ENCODE measurements around the gene UBE2A.

DNA sequence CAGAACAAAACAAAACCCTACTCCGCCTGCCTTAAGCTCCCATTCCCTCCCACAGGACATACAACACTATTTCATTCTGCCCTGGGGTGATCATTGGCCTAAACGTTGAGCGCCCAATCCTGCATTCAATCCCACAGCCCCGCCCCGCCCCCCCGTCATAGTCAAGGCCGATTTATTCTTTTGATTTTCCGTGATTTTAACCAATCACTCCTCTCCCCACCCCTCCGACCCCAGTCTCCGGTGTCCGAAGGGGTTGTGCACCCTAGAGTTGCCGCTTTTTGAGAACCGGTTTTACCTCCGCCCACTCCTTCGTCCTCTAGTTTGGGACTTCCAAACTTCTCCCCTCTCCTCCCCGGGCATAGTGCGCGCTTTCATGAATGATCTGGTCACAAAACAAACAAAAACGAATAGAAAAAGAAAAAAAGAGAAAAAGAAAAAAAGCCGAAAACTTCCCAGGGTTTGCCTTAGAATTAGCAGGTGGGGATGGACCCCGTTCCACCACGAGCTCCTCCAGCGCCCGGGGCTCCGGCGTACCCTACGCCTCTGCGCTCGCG, 446 bp upstream of the UBE2A start:
- TF ChIP-seq CTCF (IDR thresholded peaks at IDR 0.05) (no peak), POLR2A (IDR thresholded peaks at IDR 0.05) (no peak)
